ENCODE data around the gene NXPH2. TPM values are rescaled to one million over a fixed set of nuclear protein-coding genes. Genes with fewer than 3 reads are reported as not detected.

NXPH2 gene
- total and polyA plus RNA-seq, 2 donors (not counting 3 experiments of a cell fraction or from before 2014, with no cell fraction given), result not detected

- Histone ChIP-seq H3K27ac (ENCODE audit: insufficient read depth, low read depth, low read length) (no peak overlapping the region), H3K9me1 (replicated peaks; ENCODE audit: control insufficient read depth, extremely low read depth, insufficient read depth, low read length) (no peaks in the 10 kb centered on the region), H3K27me3 (ENCODE audit: control insufficient read depth in 2 of 2, insufficient read depth in 2 of 2, low read length in 2 of 2) (no peaks in the 10 kb centered on the region), H3K36me3 (ENCODE audit: control insufficient read depth in 2 of 2, extremely low read depth in 1 of 2, insufficient read depth in 2 of 2, low read length in 2 of 2) (no peaks in the 10 kb centered on the region), H3K4me3 (replicated peaks in 1 of 3; ENCODE audit: insufficient read depth in 1 of 3, low read depth in 1 of 3, low read length in 3 of 3) (no peak overlapping the region), H2AFZ (ENCODE audit: low read depth, low read length) (no peak overlapping the region), H3K4me1 (ENCODE audit: control insufficient read depth, extremely low read depth, insufficient read depth, low read length) (no peaks in the 10 kb centered on the region), H4K20me1 (replicated peaks; ENCODE audit: control insufficient read depth, extremely low read depth, insufficient read depth, low read length) (no peaks in the 10 kb centered on the region), H3K9ac (replicated peaks; ENCODE audit: extremely low read depth, insufficient read depth, low read length) (no peak overlapping the region), H3K9me3 (replicated peaks; ENCODE audit: control insufficient read depth, insufficient read depth, low read length) (no peaks in the 10 kb centered on the region), H3K79me2 (ENCODE audit: control insufficient read depth, insufficient read depth, low read length) (no peaks in the 10 kb centered on the region), H3K4me2 (ENCODE audit: insufficient read depth, low read length) (no peak overlapping the region)
- no TSS peak for BruUV-seq (replicated peaks)
- POLR2A ChIA-PET, result no interaction called here
- dilution Hi-C loops (cut with MboI; ENCODE audit: extremely low pct_ligation_motif_present, low sequenced_read_pairs), result no loop called here
- TF ChIP-seq FOS (IDR thresholded peaks at IDR 0.05; ENCODE audit: borderline replicate concordance, insufficient read depth, low read length), result no peak
- TF ChIP-seq POLR2A (IDR thresholded peaks at IDR 0.05; ENCODE audit: low read depth, low read length), result no peak
- TF ChIP-seq MYC (IDR thresholded peaks at IDR 0.05; ENCODE audit: low read depth, low read length), result no peak
- TF ChIP-seq EZH2 (IDR thresholded peaks at IDR 0.05; ENCODE audit: borderline replicate concordance, low read depth, low read length, severe bottlenecking), result no peak
- TF ChIP-seq MAX (IDR thresholded peaks at IDR 0.05; ENCODE audit: insufficient read depth, insufficient read length), result no peak
- no peak for TF ChIP-seq GATA2 (IDR thresholded peaks at IDR 0.05; ENCODE audit: insufficient read depth, insufficient read length, low read depth, low read length)
- no peak for TF ChIP-seq JUN (IDR thresholded peaks at IDR 0.05; ENCODE audit: borderline replicate concordance, insufficient read depth, insufficient read length, low read depth)
- TF ChIP-seq, protein P1, sequence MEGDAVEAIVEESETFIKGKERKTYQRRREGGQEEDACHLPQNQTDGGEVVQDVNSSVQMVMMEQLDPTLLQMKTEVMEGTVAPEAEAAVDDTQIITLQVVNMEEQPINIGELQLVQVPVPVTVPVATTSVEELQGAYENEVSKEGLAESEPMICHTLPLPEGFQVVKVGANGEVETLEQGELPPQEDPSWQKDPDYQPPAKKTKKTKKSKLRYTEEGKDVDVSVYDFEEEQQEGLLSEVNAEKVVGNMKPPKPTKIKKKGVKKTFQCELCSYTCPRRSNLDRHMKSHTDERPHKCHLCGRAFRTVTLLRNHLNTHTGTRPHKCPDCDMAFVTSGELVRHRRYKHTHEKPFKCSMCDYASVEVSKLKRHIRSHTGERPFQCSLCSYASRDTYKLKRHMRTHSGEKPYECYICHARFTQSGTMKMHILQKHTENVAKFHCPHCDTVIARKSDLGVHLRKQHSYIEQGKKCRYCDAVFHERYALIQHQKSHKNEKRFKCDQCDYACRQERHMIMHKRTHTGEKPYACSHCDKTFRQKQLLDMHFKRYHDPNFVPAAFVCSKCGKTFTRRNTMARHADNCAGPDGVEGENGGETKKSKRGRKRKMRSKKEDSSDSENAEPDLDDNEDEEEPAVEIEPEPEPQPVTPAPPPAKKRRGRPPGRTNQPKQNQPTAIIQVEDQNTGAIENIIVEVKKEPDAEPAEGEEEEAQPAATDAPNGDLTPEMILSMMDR (IDR thresholded peaks at IDR 0.05; ENCODE audit: extremely low read depth in 1 of 2, insufficient read depth in 1 of 2, low read depth in 1 of 2, low read length in 2 of 2), result no peak
- no peak for TF ChIP-seq POLR2AphosphoS5 (IDR thresholded peaks at IDR 0.05; ENCODE audit: insufficient read depth, low read depth, low read length)
- DNase-seq (ENCODE audit: low read depth, low spot score) (no peak), FAIRE-seq (no peak)
- intact Hi-C loops (cut with micrococcal nuclease), result no loop called here
- CTCF ChIA-PET, result no interaction called here
These were observed 159.8 kb downstream of the NXPH2 start for GRCh38 chr2:138620431-138620830.

Data from endothelial cell of umbilical vein (primary cell).